Panc1 (cell line): Measurements from ENCODE around the gene ZNF419.

Experiments
- CTCF ChIP-seq: fragments of 450-650 bp; IDR thresholded peaks from 2 replicates; pipeline ENCODE4 v1.5.1; 2017; ENCODE audit warnings: mild to moderate bottlenecking
- POLR2AphosphoS5 ChIP-seq: IDR thresholded peaks from 2 replicates; pipeline ENCODE4 v1.6.1; 2012; ENCODE audit warnings: mild to moderate bottlenecking, low read depth, low read length, moderate library complexity
- REST ChIP-seq, 2 experiments: IDR thresholded peaks; 2 replicates each; pipeline ENCODE4 v1.6.1; 2011 to 2012; ENCODE audit warnings: low read depth in 2 of 2, control low read depth in 1 of 2, low read length in 1 of 2, mild to moderate bottlenecking in 1 of 2, moderate library complexity in 1 of 2; ENCODE audit not compliant: insufficient read depth in 1 of 2
- SIN3A ChIP-seq: IDR thresholded peaks from 2 replicates; pipeline ENCODE4 v1.6.1; 2012; ENCODE audit warnings: low read depth, mild to moderate bottlenecking, low read length, moderate library complexity, borderline replicate concordance; ENCODE audit not compliant: insufficient read depth
- TCF7L2 ChIP-seq: IDR thresholded peaks from 2 replicates; pipeline ENCODE4 v1.6.1; 2011; ENCODE audit warnings: mild to moderate bottlenecking, low read depth, low read length, inconsistent platforms

GRCh38 chr19:57438925-57439324 lies 48.6 kb upstream of the ZNF419 start:
- no peak for TF ChIP-seq CTCF
- no peak for TF ChIP-seq POLR2AphosphoS5
- no peak for TF ChIP-seq REST (IDR thresholded peaks at IDR 0.05; ENCODE audit: insufficient read depth in 1 of 2, low read depth in 2 of 2, low read length in 1 of 2)
- no peak for TF ChIP-seq TCF7L2
- no peak for TF ChIP-seq SIN3A
